ENCODE results near the gene TMCC1.

DNA sequence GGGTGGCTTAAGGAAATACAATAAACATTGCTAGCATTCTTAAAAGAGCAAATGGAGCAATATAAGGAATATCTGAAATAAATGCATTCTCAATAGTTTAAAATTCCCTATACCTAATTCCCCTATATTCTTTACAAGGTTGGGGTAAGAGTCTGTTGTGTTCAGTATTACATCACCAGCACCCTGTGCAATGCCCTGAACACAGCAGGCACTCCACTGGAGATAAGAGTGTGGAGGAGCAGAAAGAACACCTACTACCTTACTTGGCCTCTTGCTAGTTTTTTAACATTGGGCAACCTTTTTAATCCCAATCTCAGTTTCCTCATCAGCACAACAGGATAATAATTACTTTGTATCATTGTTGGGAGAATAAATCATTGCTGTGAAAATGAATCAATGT lies 146.9 kb downstream of the TMCC1 start:
- TF ChIP-seq ZNF565 (CRISPR knock-in tag; conservative IDR thresholded peaks at IDR 0.05; ENCODE audit: low read depth) (no peak), BACH2 (CRISPR knock-in tag; IDR thresholded peaks at IDR 0.05; ENCODE audit: borderline replicate concordance) (no peak), SNAI2 (CRISPR knock-in tag; IDR thresholded peaks at IDR 0.05) (no peak), TOX (CRISPR knock-in tag; IDR thresholded peaks at IDR 0.05; ENCODE audit: borderline replicate concordance) (no peak), ISL1 (CRISPR knock-in tag; IDR thresholded peaks at IDR 0.05) (no peak), RARB (CRISPR knock-in tag; IDR thresholded peaks at IDR 0.05) (no peak), ZNF8 (CRISPR knock-in tag; IDR thresholded peaks at IDR 0.05) (no peak), GLIS3 (CRISPR knock-in tag; IDR thresholded peaks at IDR 0.05) (no peak), CSDC2 (CRISPR knock-in tag; IDR thresholded peaks at IDR 0.05) (no peak), ZFP3 (CRISPR knock-in tag; IDR thresholded peaks at IDR 0.05) (no peak)
- TF ChIP-seq, protein P1, sequence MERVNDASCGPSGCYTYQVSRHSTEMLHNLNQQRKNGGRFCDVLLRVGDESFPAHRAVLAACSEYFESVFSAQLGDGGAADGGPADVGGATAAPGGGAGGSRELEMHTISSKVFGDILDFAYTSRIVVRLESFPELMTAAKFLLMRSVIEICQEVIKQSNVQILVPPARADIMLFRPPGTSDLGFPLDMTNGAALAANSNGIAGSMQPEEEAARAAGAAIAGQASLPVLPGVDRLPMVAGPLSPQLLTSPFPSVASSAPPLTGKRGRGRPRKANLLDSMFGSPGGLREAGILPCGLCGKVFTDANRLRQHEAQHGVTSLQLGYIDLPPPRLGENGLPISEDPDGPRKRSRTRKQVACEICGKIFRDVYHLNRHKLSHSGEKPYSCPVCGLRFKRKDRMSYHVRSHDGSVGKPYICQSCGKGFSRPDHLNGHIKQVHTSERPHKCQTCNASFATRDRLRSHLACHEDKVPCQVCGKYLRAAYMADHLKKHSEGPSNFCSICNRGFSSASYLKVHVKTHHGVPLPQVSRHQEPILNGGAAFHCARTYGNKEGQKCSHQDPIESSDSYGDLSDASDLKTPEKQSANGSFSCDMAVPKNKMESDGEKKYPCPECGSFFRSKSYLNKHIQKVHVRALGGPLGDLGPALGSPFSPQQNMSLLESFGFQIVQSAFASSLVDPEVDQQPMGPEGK (CRISPR knock-in tag; IDR thresholded peaks at IDR 0.05; ENCODE audit: borderline replicate concordance) = no peak
